ENCODE data around the gene RINL.
"Not testable (repeated sequence)": the region's sequence is repeated elsewhere in the genome, so short reads cannot be mapped to it uniquely, and the experiment has no call there.

Gene RINL

GRCh38 chr19:38873400-38873799 lies 4.7 kb downstream of the RINL start:
- Mint-ChIP-seq H3K4me1 (ENCODE audit: low read depth) (peaks cover 49% of the 10 kb centered on the region), H3K36me3 (ENCODE audit: low read depth) (peaks cover 72% of the 10 kb centered on the region), H3K27ac (peak overlapping the region; percentile 68)
- not testable (repeated sequence) for H3K4me3 Mint-ChIP-seq, H3K9me3 Mint-ChIP-seq, H3K27me3 Mint-ChIP-seq, DNase-seq

GRCh38 chr19:38870612-38871011 lies 7.5 kb downstream of the RINL start:
- peaks cover 73% of the 10 kb centered on the region for H3K36me3 Mint-ChIP-seq (ENCODE audit: low read depth)
- no peak for DNase-seq
- peak overlapping the region; percentile 89 for H3K4me3 Mint-ChIP-seq
- H3K27ac Mint-ChIP-seq, result peak overlapping the region; percentile 92
- H3K9me3 Mint-ChIP-seq, result no peaks in the 10 kb centered on the region
- no peaks in the 10 kb centered on the region for H3K27me3 Mint-ChIP-seq
- H3K4me1 Mint-ChIP-seq (ENCODE audit: low read depth), result peaks cover 39% of the 10 kb centered on the region

- peak overlapping the region; percentile 95 for H3K27ac Mint-ChIP-seq
- no peaks in the 10 kb centered on the region for H3K9me3 Mint-ChIP-seq
- H3K4me3 Mint-ChIP-seq, result peak overlapping the region; percentile 89
- DNase-seq, result peak; percentile 94
- peaks cover 45% of the 10 kb centered on the region for H3K4me1 Mint-ChIP-seq (ENCODE audit: low read depth)
- peaks cover 75% of the 10 kb centered on the region for H3K36me3 Mint-ChIP-seq (ENCODE audit: low read depth)
- no peaks in the 10 kb centered on the region for H3K27me3 Mint-ChIP-seq
These were observed 8.1 kb downstream of the RINL start for GRCh38 chr19:38869836-38870607.

GRCh38 chr19:38869160-38869835 lies 8.8 kb downstream of the RINL start:
- DNase-seq, result peak; percentile 70
- H3K9me3 Mint-ChIP-seq, result no peaks in the 10 kb centered on the region
- no peaks in the 10 kb centered on the region for H3K27me3 Mint-ChIP-seq
- peaks cover 72% of the 10 kb centered on the region for H3K36me3 Mint-ChIP-seq (ENCODE audit: low read depth)
- H3K4me3 Mint-ChIP-seq, result peak overlapping the region; percentile 89
- H3K27ac Mint-ChIP-seq, result peak overlapping the region; percentile 95
- peaks cover 52% of the 10 kb centered on the region for H3K4me1 Mint-ChIP-seq (ENCODE audit: low read depth)

GRCh38 chr19:38868551-38868950 lies 9.5 kb downstream of the RINL start:
- no peak for DNase-seq
- peak overlapping the region; percentile 89 for H3K4me3 Mint-ChIP-seq
- no peaks in the 10 kb centered on the region for H3K9me3 Mint-ChIP-seq
- peaks cover 54% of the 10 kb centered on the region for H3K4me1 Mint-ChIP-seq (ENCODE audit: low read depth)
- H3K27me3 Mint-ChIP-seq, result no peaks in the 10 kb centered on the region
- peaks cover 65% of the 10 kb centered on the region for H3K36me3 Mint-ChIP-seq (ENCODE audit: low read depth)
- peak overlapping the region; percentile 95 for H3K27ac Mint-ChIP-seq

- no peak overlapping the region for H3K4me3 Mint-ChIP-seq
- no peak for DNase-seq
- peaks cover 57% of the 10 kb centered on the region for H3K36me3 Mint-ChIP-seq (ENCODE audit: low read depth)
- no peaks in the 10 kb centered on the region for H3K9me3 Mint-ChIP-seq
- no peaks in the 10 kb centered on the region for H3K27me3 Mint-ChIP-seq
- H3K4me1 Mint-ChIP-seq (ENCODE audit: low read depth), result peaks cover 51% of the 10 kb centered on the region
- H3K27ac Mint-ChIP-seq, result peak overlapping the region; percentile 41
These were observed 10.8 kb downstream of the RINL start for GRCh38 chr19:38867171-38867780.

- H3K36me3 Mint-ChIP-seq (ENCODE audit: low read depth), result peaks cover 17% of the 10 kb centered on the region
- no peak for DNase-seq
- no peaks in the 10 kb centered on the region for H3K9me3 Mint-ChIP-seq
- H3K27me3 Mint-ChIP-seq, result no peaks in the 10 kb centered on the region
- H3K4me3 Mint-ChIP-seq, result no peak overlapping the region
- H3K27ac Mint-ChIP-seq, result peak overlapping the region; percentile 23
- peaks cover 41% of the 10 kb centered on the region for H3K4me1 Mint-ChIP-seq (ENCODE audit: low read depth)
These were observed 15.6 kb downstream of the RINL start for GRCh38 chr19:38862321-38863059.

GRCh38 chr19:38861368-38861767 lies 16.7 kb downstream of the RINL start:
- no peak for DNase-seq
- H3K27me3 Mint-ChIP-seq, result no peaks in the 10 kb centered on the region
- H3K27ac Mint-ChIP-seq, result no peak overlapping the region
- peaks cover 10% of the 10 kb centered on the region for H3K36me3 Mint-ChIP-seq (ENCODE audit: low read depth)
- peaks cover 45% of the 10 kb centered on the region for H3K4me1 Mint-ChIP-seq (ENCODE audit: low read depth)
- no peak overlapping the region for H3K4me3 Mint-ChIP-seq
- peaks cover 2% of the 10 kb centered on the region for H3K9me3 Mint-ChIP-seq

- not testable (repeated sequence) for H3K27ac Mint-ChIP-seq; H3K27me3 Mint-ChIP-seq; H3K36me3 Mint-ChIP-seq (ENCODE audit: low read depth); H3K4me3 Mint-ChIP-seq; H3K9me3 Mint-ChIP-seq; DNase-seq
- peaks cover 31% of the 10 kb centered on the region for H3K4me1 Mint-ChIP-seq (ENCODE audit: low read depth)
These were observed 18.4 kb downstream of the RINL start for GRCh38 chr19:38859631-38860204.

GRCh38 chr19:38856813-38857212 lies 21.3 kb downstream of the RINL start:
- Mint-ChIP-seq H3K27ac (peak overlapping the region; percentile 88), H3K27me3 (no peaks in the 10 kb centered on the region), H3K4me3 (peak overlapping the region; percentile 29), H3K4me1 (ENCODE audit: low read depth) (peaks cover 34% of the 10 kb centered on the region), H3K36me3 (ENCODE audit: low read depth) (peaks cover 5% of the 10 kb centered on the region), H3K9me3 (peaks cover 2% of the 10 kb centered on the region)
- no peak for DNase-seq

- DNase-seq, H3K27me3 Mint-ChIP-seq, H3K27ac Mint-ChIP-seq, H3K9me3 Mint-ChIP-seq: not testable (repeated sequence)
- H3K36me3 Mint-ChIP-seq (ENCODE audit: low read depth), result peaks cover 15% of the 10 kb centered on the region
- H3K4me3 Mint-ChIP-seq, result peak overlapping the region; percentile 50
- H3K4me1 Mint-ChIP-seq (ENCODE audit: low read depth), result peaks cover 42% of the 10 kb centered on the region
These were observed 22.3 kb downstream of the RINL start for GRCh38 chr19:38855751-38856150.

GRCh38 chr19:38854961-38855360 lies 23.1 kb downstream of the RINL start:
- H3K9me3 Mint-ChIP-seq, H3K4me3 Mint-ChIP-seq, H3K27ac Mint-ChIP-seq, DNase-seq, H3K27me3 Mint-ChIP-seq: not testable (repeated sequence)
- H3K36me3 Mint-ChIP-seq (ENCODE audit: low read depth), result peaks cover 17% of the 10 kb centered on the region
- peaks cover 42% of the 10 kb centered on the region for H3K4me1 Mint-ChIP-seq (ENCODE audit: low read depth)

GRCh38 chr19:38853214-38853613 lies 24.9 kb downstream of the RINL start:
- H3K36me3 Mint-ChIP-seq (ENCODE audit: low read depth), result peaks cover 29% of the 10 kb centered on the region
- DNase-seq, result no peak
- peaks cover 2% of the 10 kb centered on the region for H3K9me3 Mint-ChIP-seq
- H3K4me1 Mint-ChIP-seq (ENCODE audit: low read depth), result peaks cover 46% of the 10 kb centered on the region
- H3K27me3 Mint-ChIP-seq, result no peaks in the 10 kb centered on the region
- peak overlapping the region; percentile 92 for H3K4me3 Mint-ChIP-seq
- peak overlapping the region; percentile 97 for H3K27ac Mint-ChIP-seq
